Mesothelial cell of epicardium (in vitro differentiated cells): ENCODE measurements around the gene HYDIN. TPM values are rescaled to one million over a fixed set of nuclear protein-coding genes. Genes with fewer than 3 reads are reported as not detected.

Source experiments
- DNase-seq, 2 experiments: peaks; one replicate each; pipeline ENCODE4 v3.0.0; 2021; ENCODE audit warnings: low spot score in 2 of 2; ENCODE audit not compliant: unreplicated experiment in 2 of 2
- H3K27ac Mint-ChIP-seq: 2 replicates; pipeline ENCODE4 v1.8.0; 2021; ENCODE audit warnings: mixed read lengths
- H3K27me3 Mint-ChIP-seq: 2 replicates; pipeline ENCODE4 v1.8.0; 2021; ENCODE audit warnings: low read depth, mixed read lengths
- H3K36me3 Mint-ChIP-seq: 2 replicates; pipeline ENCODE4 v1.8.0; 2021; ENCODE audit warnings: mixed read lengths
- H3K4me1 Mint-ChIP-seq: 2 replicates; pipeline ENCODE4 v1.8.0; 2021; ENCODE audit warnings: mixed read lengths
- H3K4me3 Mint-ChIP-seq: 2 replicates; pipeline ENCODE4 v1.8.0; 2021; ENCODE audit warnings: mild to moderate bottlenecking, moderate library complexity, mixed read lengths
- H3K9me3 Mint-ChIP-seq: 2 replicates; pipeline ENCODE4 v1.8.0; 2021; ENCODE audit warnings: mixed read lengths
- CTCF ChIP-seq: fragments of 200-600 bp; sonication (generic); IDR thresholded peaks from one replicate; pipeline ENCODE4 v1.5.0; 2021; ENCODE audit warnings: antibody characterized with exemption; ENCODE audit not compliant: unreplicated experiment
- total RNA-seq: library from RNA; stranded (reverse); gene quantifications from 3 replicates; pipeline ENCODE4 v1.2.1, GENCODE V29; 2021

HYDIN gene
- total RNA-seq, 1 donor from 2014 or later: 0.72 TPM

GRCh38 chr16:70770626-70771552 lies 459.6 kb downstream of the HYDIN start:
- Mint-ChIP-seq H3K27me3 (no peaks in the 10 kb centered on the region), H3K4me3 (no peak overlapping the region), H3K9me3 (no peaks in the 10 kb centered on the region), H3K27ac (peak overlapping the region; percentile 21), H3K4me1 (no peaks in the 10 kb centered on the region), H3K36me3 (peaks cover 13% of the 10 kb centered on the region)
- peak; percentile 34 to 82 for DNase-seq
- peak; percentile 93 for TF ChIP-seq CTCF

- Mint-ChIP-seq H3K36me3 (peaks cover 15% of the 10 kb centered on the region), H3K9me3 (no peaks in the 10 kb centered on the region), H3K27ac (peak overlapping the region; percentile 21), H3K4me3 (no peak overlapping the region), H3K4me1 (no peaks in the 10 kb centered on the region), H3K27me3 (no peaks in the 10 kb centered on the region)
- DNase-seq: no peak
- no peak for TF ChIP-seq CTCF
These were observed 460.3 kb downstream of the HYDIN start for GRCh38 chr16:70770291-70770625.

GRCh38 chr16:70769761-70770160 lies 460.8 kb downstream of the HYDIN start:
- H3K9me3 Mint-ChIP-seq: no peaks in the 10 kb centered on the region
- H3K4me1 Mint-ChIP-seq: no peaks in the 10 kb centered on the region
- no peak for DNase-seq
- H3K27ac Mint-ChIP-seq: no peak overlapping the region
- H3K27me3 Mint-ChIP-seq: no peaks in the 10 kb centered on the region
- H3K4me3 Mint-ChIP-seq: no peak overlapping the region
- peaks cover 15% of the 10 kb centered on the region for H3K36me3 Mint-ChIP-seq
- TF ChIP-seq CTCF: no peak

- H3K4me3 Mint-ChIP-seq: no peak overlapping the region
- H3K9me3 Mint-ChIP-seq: no peaks in the 10 kb centered on the region
- no peaks in the 10 kb centered on the region for H3K27me3 Mint-ChIP-seq
- H3K36me3 Mint-ChIP-seq: peaks cover 15% of the 10 kb centered on the region
- no peak for DNase-seq
- H3K27ac Mint-ChIP-seq: no peak overlapping the region
- no peaks in the 10 kb centered on the region for H3K4me1 Mint-ChIP-seq
- TF ChIP-seq CTCF: no peak
These were observed 461.4 kb downstream of the HYDIN start for GRCh38 chr16:70769131-70769530.

- Mint-ChIP-seq H3K36me3 (peaks cover 13% of the 10 kb centered on the region), H3K27ac (no peak overlapping the region)
These were observed 462.3 kb downstream of the HYDIN start for GRCh38 chr16:70768203-70768580.

More at GRCh38 chr16:70768203-70768580, 462.3 kb downstream of the HYDIN start:
- DNase-seq: no peak
- Mint-ChIP-seq H3K9me3 (no peaks in the 10 kb centered on the region), H3K4me3 (no peak overlapping the region), H3K27me3 (no peaks in the 10 kb centered on the region), H3K4me1 (no peaks in the 10 kb centered on the region)
- TF ChIP-seq CTCF: no peak
